Nucleus accumbens (tissue), 56 donors: Measurements from ENCODE around the gene KLF1.
"Not testable (repeated sequence)": the region's sequence is repeated elsewhere in the genome, so short reads cannot be mapped to it uniquely, and the experiment has no call there.

Experiments used
- DNase-seq, 56 donors: peaks; one replicate each; lab custom pipeline; 2025; lab: John Stamatoyannopoulos, UW

Gene KLF1

DNA sequence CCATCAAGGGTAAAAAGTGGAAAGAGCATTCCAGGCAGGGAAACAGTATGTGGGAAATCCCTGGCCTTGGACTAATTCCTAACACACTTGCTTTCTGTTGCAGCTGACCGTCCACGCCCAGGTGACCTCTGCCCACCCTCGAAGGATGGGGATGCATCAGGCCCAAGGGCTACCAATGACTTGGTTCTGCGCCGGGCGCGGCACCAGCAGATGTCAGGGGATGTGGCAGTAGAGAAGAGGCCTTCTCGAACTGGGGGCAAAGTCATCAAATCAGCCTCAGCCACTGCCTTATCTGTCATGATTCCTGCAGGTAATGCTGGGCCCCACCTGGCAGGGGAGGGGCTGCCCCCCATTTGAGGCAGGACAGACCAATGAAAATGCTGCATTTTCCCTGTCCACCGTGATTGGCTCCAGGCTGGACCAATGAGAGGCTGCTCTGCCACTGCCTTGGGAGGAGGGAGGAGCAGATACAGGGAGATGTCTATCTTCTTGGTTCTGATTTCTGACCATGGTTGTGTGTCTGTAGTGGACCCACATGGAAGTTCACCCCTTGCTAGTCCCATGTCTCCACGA lies 18.4 kb downstream of the KLF1 start:
- peak in 1 of 56 donors; percentile 9 for DNase-seq

DNA sequence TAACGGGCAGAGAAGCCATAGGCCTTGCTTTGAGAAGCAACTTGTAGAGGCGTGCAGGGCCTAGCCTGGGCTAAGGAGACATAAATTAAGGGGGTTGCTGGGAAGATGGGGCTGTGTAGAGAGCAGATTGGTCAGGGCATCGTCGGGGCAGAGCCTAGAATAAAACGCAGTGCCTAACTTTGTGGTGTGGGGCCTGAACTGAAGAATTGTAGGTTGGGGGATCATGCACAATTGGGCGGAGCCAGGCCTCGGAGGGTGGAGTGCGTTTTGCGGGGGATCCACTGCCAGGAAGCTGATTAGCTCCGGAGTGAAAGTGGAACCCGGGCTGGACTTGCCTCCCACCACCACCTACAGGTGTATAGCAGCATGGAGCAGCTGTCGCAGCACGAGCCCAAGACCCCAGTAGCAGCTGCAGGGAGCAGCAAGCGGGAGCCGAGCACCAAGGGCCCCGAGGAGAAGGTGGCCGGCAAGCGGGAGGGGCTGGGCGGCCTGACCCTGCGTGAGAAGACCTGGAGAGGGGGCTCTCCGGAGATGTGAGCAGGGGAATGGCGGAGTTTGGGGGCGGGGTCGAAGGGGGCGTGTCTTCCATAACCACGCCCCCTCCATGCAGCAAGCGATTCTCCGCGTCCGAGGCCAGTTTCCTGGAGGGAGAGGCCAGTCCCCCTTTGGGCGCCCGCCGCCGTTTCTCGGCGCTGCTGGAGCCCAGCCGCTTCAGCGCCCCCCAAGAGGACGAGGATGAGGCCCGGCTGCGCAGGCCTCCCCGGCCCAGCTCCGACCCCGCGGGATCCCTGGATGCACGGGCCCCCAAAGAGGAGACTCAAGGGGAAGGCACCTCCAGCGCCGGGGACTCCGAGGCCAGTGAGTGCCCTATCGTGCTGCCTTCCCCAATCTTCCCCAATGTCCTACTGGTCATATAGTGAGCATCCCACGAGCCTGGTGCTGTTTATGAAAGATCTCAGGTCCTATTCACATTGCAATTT lies 19.6 kb downstream of the KLF1 start:
- DNase-seq, result peak in 10 of 56 donors; percentile 2 to 45 (median 12)

DNA sequence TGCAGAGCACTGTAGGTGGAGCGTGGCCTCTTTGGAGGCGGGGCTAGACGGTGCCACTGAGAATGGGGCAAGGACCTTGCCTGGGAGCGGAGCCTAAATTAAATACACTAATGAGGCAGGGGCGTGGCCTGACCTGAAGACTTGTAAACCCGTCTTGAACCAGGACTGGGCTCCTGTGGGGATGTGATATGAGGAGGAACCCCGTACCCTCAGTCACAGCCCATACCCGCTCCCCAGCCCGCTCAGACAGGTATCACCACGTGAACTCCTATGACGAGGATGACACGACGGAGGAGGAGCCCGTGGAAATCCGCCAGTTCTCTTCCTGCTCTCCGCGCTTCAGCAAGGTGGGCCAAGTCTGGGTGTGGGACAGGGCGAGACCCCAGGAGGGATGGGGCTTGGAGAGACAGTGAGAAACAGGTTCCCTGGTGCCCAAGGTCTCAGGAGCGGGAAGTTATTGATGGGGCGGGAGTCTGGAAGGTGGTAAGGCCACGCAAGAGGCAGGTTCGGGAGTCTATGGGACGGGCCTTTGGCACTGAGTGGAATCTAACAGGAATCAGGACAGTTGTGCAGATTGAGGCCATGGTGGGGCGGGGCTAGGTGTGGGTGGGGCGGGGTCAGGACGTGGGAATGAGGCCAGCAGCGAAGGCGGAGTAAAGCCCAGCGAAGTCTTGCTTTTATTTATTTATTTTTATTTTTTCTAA lies 20.4 kb downstream of the KLF1 start:
- no peak for DNase-seq

DNA sequence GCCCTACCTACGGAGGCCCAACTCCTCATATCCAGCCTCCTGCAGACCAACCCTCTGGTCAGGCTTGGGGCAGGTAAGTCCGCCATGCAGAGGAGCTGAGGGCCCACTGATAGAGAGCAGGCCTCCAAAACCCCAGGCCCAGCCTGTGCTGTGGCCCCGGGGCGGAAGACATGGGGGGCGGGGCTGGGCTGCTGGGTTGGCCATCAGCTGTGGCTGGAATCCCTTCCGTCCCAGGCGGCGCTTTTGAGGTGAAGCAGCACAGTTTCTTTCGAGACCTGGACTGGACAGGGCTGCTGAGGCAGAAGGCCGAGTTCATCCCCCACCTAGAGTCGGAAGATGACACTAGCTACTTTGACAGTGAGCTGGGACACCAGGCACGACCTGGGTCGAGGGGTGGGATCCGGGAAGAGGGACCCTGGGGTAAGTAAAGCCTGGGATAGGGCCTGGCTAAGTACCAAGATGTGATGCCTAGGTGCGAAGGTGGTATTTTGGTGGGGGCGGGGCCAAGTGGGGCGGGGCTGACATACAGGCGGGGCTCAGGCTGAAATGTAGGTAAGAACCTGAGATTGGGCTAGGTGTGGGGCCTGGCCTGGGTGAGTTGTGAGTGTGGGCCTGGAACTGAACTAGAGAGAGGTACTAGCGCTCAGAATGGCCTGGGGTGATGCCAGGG lies 21.1 kb downstream of the KLF1 start:
- no peak for DNase-seq

DNA sequence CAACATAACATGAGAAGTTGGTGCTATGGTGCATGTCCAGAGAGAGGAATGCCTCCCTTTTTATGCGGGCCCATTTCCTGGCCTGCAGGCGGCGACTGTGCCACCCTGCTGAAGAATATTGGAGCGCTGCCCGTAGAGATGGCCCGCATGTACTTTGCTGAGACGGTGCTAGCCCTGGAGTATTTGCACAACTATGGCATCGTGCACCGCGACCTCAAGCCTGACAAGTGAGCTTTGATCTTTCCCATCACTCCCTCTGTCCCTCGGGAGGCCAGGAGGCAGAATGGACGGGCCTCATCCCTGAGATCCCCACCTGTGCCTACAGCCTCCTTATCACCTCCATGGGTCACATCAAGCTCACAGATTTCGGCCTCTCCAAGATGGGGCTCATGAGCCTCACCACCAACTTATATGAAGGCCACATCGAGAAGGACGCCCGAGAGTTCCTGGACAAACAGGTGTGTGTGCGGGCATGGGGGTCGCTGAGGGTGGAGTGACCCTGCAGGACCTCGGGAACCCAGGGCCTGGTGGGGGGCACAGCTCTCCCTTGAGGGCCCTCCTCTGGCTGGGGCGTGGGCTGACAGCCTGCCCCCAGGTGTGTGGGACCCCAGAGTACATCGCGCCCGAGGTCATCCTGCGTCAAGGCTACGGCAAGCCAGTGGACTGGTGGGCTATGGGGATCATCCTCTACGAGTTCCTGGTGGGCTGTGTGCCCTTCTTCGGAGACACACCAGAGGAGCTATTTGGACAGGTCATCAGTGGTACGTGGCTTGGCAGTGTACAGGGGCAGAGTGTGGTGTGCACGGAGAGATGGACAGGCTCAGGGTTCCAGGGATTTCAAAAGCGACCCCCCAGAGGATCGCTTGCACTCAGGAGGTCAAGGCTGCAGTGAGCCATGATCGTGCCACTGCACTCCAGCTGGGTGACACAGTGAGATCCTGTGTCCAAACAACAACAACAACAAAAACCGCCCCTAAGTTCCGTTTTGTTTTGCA lies 22.0 kb downstream of the KLF1 start:
- no peak for DNase-seq

DNA sequence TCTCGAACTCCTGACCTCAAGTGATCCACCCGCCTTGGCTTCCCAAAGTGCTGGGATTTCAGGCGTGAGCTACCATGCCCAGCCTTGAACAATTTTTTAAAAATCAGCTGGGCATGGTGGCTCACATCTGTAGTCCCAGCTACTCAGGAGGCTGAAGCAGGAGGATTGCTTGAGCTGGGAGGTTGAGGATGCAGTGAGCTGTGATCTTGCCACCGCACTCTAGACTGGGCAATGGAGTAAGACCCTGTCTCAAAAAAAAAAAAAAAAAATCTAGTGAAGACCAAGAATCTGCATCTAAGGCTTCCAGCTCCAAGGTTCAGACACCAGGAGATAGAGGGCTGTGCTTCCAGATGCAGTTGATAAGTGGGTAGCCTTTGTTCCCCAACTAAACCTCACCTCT lies 22.9 kb downstream of the KLF1 start:
- DNase-seq, result no peak

DNA sequence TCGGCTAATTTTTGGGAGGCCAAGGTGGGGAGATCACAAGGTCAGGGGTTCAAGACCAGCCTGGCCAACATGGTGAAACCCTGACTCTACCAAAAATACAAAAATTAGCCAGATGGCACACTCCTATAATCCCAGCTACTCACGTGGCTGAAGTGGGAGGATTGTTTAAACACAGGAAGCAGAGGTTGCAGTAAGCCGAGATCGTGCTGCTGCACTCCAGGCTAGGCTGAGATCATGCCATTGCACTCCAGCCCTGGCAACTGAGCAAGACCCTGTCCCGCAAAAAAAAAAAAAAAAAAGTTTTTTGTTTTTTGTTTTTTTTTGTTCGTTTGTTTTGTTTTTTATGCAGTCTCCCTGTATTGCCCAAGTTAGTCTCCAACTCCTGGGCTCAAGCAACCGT lies 27.5 kb downstream of the KLF1 start:
- no peak for DNase-seq

DNA sequence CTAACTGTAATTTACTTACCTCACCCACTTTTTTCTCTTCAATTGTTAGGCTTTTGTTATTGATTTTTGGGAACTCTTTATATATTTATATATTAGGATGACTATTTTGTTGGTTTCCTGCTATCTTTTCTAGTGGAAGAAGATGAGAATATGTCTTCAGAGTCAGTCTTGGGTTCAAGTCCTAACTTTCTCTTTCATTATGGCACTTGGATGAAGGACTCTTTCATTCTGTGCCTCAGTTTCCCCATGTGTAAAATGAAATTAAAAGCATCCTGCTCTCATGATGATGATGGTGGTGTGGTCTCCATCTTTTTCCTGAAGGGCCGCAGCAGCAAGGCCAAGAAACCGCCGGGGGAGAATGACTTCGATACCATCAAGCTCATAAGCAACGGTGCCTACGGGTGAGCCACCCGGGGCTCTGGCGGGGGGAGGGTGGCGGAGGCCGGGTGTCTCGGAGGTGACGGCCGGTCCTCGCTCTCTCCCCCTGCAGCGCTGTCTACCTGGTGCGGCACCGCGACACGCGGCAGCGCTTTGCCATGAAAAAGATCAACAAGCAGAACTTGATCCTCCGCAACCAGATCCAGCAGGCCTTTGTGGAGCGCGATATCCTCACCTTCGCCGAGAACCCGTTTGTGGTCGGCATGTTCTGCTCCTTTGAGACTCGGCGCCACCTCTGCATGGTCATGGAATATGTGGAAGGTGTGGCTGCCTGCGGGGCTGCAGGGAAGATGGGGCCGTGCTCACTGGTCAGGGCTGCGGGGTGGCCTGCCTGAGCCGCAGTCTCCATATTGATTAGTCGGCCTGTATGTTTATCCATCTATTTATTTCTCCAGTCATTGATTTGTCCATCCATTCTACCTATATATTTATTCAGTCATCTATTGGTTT lies 28.7 kb downstream of the KLF1 start:
- no peak for DNase-seq

DNA sequence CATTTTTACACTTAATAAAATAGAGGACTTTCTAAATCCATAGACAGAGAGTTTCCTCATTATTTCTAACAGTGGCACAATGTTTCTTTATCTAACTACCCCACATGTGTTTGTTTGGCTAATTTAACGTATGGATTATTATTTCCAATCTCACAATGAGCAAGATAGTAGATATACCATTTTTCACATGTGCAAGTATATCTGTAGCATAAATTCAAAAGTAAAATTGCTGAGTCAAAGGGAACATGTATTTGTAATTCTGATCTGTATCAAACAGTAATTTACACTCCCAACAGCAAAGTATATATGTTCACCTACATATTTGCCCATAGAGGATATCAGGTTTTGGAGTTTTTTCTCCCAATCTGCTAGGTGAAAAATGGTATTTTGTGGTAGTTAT lies 30.3 kb downstream of the KLF1 start:
- no peak for DNase-seq

DNA sequence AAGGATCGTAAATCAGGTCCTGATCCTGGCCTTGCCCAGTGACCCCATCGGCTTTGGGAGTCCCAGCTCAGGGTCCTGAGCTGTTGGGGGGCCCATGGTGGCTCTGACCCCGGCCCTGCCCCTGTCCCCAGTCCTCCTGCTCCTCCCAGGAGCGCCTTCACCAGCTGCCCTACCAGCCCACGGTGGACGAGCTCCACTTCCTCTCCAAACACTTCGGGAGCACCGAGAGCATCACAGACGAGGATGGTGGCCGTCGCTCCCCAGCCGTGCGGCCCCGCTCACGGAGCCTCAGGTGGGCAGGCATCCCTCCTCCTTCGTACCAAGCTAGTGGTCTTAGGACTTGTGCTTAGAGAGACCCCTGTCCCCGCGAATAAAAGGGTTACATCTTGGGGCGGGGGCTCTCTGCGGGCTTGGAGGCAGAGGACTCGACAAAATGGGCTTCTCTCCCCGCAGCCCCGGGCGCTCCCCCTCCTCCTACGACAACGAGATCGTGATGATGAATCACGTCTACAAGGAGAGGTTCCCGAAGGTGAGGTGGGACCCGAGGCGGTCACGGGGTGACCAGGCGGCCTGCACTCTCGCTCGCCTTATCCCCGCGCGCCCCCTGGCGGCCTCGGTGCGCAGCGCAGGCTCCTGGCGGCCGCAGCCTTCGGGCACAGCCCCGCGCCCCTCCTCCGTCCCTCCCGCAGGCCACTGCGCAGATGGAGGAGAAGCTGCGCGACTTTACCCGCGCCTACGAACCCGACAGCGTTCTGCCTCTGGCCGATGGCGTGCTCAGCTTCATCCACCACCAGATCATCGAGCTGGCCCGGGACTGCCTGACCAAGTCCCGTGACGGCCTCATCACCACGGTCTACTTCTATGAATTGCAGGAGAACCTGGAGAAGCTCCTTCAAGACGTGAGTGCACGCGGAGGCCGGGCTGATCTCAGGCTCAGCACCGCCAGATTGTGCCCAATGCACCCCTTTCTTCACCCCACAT lies 39.6 kb downstream of the KLF1 start:
- peak in 51 of 56 donors; percentile 6 to 91 (median 66) for DNase-seq

DNA sequence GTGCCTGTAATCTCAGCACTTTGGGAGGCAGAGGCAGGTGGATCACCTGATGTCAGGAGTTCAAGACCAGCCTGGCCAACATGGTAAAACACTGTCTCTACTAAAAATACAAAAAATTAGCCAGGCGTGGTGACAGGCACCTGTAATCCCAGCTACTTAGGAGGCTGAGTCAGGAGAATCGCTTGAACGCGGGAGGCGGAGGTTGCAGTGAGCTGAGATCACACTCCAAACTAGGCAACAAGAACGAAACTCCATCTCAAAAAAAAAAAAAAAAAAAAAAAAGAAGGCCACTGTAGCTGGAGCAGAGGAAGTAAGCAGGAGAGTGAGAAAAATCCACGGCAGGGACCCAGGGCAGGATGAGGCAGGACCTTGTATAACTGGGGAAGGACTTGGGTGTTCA lies 40.4 kb downstream of the KLF1 start:
- not testable (repeated sequence) for DNase-seq

DNA sequence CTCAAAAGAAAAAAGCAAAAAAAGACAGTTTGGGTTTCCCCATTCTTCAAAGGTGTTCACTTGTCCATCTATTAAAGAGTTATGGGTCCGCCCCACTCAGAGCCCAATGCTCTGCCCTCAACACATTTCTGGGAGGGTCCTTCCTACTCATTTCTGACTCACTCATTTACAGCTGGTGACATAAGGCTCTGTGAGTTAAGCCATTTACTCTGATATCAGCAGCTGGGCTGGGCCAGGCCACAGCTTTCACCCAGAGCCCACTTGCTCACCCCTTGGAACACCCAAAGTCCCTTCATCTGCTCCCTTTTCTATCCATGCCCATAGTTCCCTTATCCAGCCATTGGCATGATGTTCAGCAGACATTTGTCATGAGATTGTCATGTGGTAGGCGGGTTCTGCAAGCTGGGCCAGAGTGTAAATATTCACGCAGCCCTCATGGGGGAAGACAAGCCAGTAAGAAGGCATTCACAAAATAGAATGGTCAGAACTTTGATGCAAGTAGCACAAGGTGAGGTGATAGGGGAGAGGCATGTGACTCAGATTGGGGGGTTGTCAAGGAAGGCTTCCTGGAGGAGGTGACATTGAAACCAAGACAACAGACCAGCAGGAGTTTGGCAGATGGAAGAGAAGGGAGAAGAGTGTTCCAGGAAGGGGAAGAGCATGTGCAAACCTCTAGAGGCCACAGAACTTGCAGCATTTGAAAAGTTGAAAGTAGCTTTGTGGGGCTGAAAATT lies 42.8 kb downstream of the KLF1 start:
- no peak for DNase-seq

DNA sequence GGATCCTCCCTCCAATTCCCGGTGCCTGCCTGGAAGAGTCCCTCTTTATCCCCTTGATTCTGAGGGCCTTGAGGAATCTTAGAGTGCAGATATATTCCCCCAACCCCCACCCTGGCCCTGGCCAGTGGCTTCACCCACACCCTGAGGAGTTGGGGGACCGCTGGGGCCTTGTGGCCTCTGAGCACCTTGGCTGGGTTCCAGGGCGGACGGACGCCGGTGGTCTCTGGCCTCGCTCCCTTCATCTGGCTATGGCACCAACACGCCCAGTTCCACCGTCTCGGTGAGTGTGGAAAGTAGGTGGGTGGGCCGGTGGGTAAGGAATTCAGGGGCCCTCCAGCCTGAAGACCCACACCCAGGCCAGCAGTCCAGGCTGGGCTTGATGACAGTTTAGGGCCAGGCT lies 43.7 kb downstream of the KLF1 start:
- no peak for DNase-seq

DNA sequence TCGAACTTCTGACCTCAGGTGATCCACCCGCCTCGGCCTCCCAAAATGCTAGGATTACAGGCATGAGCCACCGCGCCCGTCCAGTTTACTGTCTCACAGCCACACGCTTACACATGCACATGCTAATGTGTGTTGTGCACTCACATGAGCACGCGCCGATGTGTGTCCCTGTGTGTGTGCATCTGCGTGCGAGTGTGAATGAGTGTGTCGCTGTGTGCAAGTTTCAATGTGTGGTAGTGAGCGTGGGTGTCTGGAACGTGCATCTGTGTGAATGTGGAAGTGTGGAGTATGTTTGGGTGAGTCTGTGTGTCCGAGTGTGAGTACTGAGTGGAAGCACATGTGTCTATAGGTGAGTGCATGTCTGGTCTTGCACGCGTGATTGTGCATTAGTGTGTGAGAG lies 44.5 kb downstream of the KLF1 start:
- no peak for DNase-seq

DNA sequence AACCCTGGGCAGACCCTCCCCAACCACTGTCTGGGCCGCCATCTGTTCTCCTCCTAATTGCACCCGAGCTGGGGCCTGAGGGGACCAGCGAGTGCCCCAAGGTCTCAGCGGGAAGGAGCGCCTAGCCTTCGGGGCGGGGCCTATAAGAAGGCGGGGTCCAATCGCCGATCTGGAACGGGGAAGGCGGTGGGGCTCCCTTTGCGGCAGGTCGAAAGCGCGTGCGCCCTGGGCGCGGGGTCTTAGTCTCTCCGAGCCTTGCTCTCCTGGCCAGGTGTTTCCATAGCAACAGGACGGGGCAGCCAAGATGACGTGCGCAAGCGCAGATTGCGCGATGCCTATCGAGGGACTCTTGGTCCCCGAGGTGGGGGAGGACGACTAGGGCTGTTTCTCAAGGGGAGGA lies 45.9 kb downstream of the KLF1 start:
- DNase-seq, result peak in 12 of 56 donors; percentile 4 to 55 (median 22)
